Activated T-helper 17 cell treated with anti-CD3 and anti-CD28 coated beads, Interleukin-2, amount 50 U/mL, for 72 hours (primary cell): Measurements from ENCODE around the gene TNS4. TPM values are rescaled to one million over a fixed set of nuclear protein-coding genes. Genes with fewer than 3 reads are reported as not detected.
A peak's percentile ranks its signal among the peaks of the same experiment; 100 is the strongest.
"Not testable (repeated sequence)": the region's sequence is repeated elsewhere in the genome, so short reads cannot be mapped to it uniquely, and the experiment has no call there.

Source experiments
- ATAC-seq: fragments of 150-1000 bp; cut with Tn5 transposase; replicated peaks from 2 replicates; pipeline ENCODE4 v1.10.0; 2021; ENCODE audit warnings: mild to moderate bottlenecking, moderate library complexity
- H3K27ac Mint-ChIP-seq: one replicate; pipeline ENCODE4 v1.8.0; 2022; ENCODE audit warnings: mixed read lengths
- H3K27me3 Mint-ChIP-seq: one replicate; pipeline ENCODE4 v1.8.0; 2022; ENCODE audit warnings: mixed read lengths
- H3K36me3 Mint-ChIP-seq: one replicate; pipeline ENCODE4 v1.8.0; 2022; ENCODE audit warnings: low read depth, mild to moderate bottlenecking, mixed read lengths
- H3K4me1 Mint-ChIP-seq: one replicate; pipeline ENCODE4 v1.8.0; 2022; ENCODE audit warnings: mixed read lengths
- H3K4me3 Mint-ChIP-seq: one replicate; pipeline ENCODE4 v1.8.0; 2022; ENCODE audit warnings: mild to moderate bottlenecking, mixed read lengths
- H3K9me3 Mint-ChIP-seq: one replicate; pipeline ENCODE4 v1.8.0; 2022; ENCODE audit warnings: mixed read lengths
- total RNA-seq, 2 donors: library from RNA; stranded (reverse); gene quantifications; one replicate each; pipeline ENCODE4 v1.2.3, GENCODE V29; 2022

Gene TNS4, protein sequence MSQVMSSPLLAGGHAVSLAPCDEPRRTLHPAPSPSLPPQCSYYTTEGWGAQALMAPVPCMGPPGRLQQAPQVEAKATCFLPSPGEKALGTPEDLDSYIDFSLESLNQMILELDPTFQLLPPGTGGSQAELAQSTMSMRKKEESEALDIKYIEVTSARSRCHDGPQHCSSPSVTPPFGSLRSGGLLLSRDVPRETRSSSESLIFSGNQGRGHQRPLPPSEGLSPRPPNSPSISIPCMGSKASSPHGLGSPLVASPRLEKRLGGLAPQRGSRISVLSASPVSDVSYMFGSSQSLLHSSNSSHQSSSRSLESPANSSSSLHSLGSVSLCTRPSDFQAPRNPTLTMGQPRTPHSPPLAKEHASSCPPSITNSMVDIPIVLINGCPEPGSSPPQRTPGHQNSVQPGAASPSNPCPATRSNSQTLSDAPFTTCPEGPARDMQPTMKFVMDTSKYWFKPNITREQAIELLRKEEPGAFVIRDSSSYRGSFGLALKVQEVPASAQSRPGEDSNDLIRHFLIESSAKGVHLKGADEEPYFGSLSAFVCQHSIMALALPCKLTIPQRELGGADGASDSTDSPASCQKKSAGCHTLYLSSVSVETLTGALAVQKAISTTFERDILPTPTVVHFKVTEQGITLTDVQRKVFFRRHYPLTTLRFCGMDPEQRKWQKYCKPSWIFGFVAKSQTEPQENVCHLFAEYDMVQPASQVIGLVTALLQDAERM
- 10 to 100 TPM in 1 of 2 donors, 1 to 10 TPM in 1; 8.8 to 19.8 TPM for total RNA-seq

DNA sequence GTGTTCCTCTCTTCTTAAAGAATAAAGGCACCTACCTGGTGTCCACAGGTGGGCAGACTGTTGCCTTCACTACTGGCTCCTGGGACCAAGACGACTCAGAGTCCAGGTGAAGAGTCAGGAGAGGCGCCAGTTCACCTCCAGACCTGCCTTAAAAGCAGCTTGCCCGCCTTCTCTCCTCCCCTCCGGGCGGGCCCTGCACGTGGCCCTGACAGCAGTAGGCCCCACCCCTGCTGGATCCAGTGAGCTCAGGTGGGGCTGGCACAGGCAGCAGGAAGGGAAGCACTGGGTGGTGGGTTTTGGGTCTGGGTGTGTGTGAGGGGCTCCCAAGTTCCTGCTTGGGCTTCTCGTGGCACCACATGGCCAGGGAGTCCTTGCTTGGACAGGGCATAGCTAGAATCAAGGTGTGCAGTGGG, at the start of gene TNS4:
Gene TNS4 (minus strand): TSS at position 125 of the 413 bp plus-strand sequence. CDS start 5,198 bp downstream, outside the sequence.
- Mint-ChIP-seq H3K4me1 (no peaks in the 10 kb centered on the region), H3K9me3 (no peaks in the 10 kb centered on the region), H3K4me3 (no peak within 1 kb of the TSS), H3K27me3 (no peaks in the 10 kb centered on the region), H3K27ac (peak within 1 kb of the TSS; percentile 15), H3K36me3 (no peaks in the 10 kb centered on the region)
- ATAC-seq: no peak

DNA sequence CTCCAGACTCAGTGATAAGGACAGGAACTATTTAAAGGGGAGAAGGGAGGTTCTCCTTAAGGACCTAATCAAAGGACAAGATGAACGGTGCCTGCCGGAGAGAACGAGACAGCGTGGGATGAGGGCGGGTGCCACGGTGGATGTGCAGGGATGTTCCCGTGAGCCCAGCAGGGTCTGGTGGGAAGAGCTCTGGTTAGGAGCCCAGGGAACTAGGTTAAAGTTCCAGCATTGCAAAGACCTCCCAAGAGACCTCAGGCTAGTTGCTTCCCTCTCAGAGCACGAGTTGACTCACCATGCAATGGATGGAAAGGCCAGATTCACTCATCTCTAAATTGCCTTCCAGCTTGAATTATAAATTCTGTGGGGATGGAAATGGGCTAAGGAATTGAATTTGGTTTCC, 49.2 kb upstream of the TNS4 start:
- ATAC-seq: no peak
- Mint-ChIP-seq H3K4me1 (peaks cover 84% of the 10 kb centered on the region), H3K4me3 (peak overlapping the region; percentile 74), H3K9me3 (no peaks in the 10 kb centered on the region), H3K27ac (peak overlapping the region; percentile 88), H3K27me3 (no peaks in the 10 kb centered on the region), H3K36me3 (peaks cover 60% of the 10 kb centered on the region)

DNA sequence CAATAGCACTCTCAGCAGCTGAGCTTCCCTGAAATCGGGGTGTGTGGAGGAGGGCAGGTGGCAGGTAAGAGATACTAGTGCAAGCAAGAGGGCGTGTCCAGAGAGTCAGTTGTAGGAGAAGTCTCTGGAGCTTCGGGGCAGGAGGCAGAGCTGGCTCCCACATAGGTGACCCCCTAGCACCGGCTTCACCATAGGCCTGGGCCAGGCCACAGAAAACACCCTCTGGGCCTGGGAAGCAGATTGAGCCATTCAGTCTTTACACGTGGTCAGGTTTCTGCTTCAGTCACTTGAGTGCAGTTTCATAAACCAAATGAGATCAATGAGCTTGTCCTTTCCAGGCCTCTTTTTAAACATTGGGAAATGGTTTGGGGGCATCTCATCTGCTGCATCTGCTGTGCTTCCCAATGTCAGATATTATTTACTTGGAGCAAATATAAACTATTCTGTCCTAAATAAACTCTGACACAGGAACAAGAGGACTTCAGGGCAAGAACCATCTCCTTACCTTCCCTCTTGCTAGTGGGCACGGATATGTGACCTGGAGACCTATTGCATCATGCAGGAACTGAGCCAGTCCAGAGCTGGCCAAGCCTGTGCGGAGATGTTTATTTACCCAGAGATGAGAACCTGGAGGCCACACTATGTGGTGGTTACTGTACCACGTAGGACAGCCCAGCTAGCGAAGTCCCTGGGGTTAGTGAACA, 47.7 kb upstream of the TNS4 start:
- no peak for ATAC-seq
- Mint-ChIP-seq H3K4me1 (peaks cover 70% of the 10 kb centered on the region), H3K27me3 (no peaks in the 10 kb centered on the region), H3K9me3 (no peaks in the 10 kb centered on the region), H3K27ac (peak overlapping the region; percentile 88), H3K36me3 (peaks cover 45% of the 10 kb centered on the region), H3K4me3 (peak overlapping the region; percentile 54)

DNA sequence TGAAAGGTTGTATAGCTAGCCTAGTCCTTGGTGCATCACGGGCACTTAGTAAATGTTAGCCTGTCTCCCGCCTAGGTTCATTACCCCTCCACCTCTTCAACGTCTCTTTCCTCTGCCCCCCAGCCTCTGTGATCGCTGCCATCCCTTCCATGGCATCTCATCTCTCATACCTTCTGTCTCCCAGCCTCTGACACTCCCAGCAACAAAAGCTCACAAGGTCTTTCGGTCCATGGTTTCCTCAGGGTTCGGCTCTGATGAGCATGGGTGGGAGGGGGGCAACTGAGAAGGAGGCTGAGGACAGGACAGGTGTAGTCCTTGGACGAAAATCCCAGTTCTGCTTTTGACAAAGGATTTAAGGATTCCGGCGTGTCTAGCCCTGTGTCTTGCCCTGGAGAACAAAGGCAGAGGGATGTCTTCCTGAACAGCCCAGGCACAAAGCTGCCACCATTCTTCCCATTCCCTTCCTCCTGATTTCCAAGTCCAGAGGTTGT, 47.1 kb upstream of the TNS4 start:
- no peaks in the 10 kb centered on the region for H3K9me3 Mint-ChIP-seq
- H3K27ac Mint-ChIP-seq: peak overlapping the region; percentile 88
- ATAC-seq: no peak
- peaks cover 65% of the 10 kb centered on the region for H3K4me1 Mint-ChIP-seq
- H3K36me3 Mint-ChIP-seq: peaks cover 39% of the 10 kb centered on the region
- peak overlapping the region; percentile 54 for H3K4me3 Mint-ChIP-seq
- no peaks in the 10 kb centered on the region for H3K27me3 Mint-ChIP-seq

DNA sequence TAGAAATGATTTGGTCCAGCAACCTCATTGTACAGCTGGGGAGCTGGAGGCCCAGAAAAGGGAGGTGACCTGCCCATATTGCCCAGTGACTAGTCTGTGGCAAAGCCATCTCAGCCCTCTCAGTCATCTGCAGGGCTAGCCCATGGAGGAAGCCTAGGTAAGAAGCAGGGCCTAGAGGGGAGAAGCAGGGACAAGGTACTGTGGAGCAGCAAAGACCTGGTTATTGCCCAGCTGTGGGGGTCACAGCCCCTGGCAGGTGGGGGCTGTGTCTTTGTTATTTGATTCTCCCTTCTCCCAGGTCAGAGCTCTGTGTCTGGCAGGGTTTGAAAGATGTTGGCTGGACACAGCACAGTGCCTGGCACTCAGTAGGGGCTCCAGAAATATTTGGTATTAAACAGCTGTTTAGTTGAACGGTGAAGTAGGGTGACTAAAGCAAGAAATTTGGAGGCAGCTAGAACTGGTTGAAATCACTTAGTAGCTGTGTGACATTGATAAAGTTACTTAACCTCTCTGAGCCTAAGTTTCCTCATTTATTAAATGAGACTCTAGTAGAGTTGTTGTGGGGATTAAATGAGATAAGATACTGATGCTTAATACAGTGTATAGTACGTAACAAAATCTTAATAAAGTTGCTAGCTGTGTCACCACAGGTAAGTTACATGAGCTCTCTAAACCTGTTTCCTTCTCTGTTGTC, 46.5 kb upstream of the TNS4 start:
- Mint-ChIP-seq H3K27ac (peak overlapping the region; percentile 88), H3K4me1 (peaks cover 69% of the 10 kb centered on the region), H3K27me3 (no peaks in the 10 kb centered on the region), H3K9me3 (no peaks in the 10 kb centered on the region), H3K36me3 (peaks cover 33% of the 10 kb centered on the region), H3K4me3 (peak overlapping the region; percentile 54)
- peak; percentile 14 for ATAC-seq

DNA sequence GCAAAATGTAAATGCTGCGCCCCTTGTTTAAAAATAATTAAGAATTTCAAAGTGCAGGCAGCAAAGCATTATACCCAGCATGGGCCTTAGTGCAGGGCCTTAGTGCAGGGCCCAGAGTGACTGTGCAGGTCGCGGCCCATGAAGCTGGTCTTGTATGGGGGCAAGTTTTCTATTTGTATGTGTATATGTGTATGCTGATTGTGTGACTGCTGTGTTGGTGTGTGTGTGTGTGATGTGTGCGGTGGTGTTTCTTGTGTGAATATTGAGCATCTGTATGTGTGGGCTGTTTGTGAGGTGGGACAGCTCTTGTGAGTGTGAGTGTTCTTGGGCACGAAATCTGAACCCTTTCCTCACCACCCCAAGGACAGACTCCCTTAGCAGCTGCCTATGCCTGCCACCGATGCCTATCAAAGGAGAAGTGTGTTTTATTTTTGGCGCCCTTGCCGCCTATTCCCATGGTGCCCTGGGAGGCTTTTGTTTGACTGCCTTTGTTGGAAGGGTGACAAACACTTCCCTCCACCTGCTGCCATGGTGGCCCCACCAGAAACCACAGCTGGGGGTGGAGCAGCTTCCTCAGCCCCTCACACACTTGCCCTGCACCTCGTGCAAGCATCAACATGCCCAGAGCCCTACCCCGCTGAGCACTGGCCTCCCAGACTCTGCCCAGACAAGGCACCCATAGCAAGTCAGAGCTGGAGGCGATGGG, 45.8 kb upstream of the TNS4 start:
- no peaks in the 10 kb centered on the region for H3K27me3 Mint-ChIP-seq
- H3K4me1 Mint-ChIP-seq: peaks cover 67% of the 10 kb centered on the region
- no peaks in the 10 kb centered on the region for H3K9me3 Mint-ChIP-seq
- peak overlapping the region; percentile 54 for H3K4me3 Mint-ChIP-seq
- peaks cover 32% of the 10 kb centered on the region for H3K36me3 Mint-ChIP-seq
- no peak for ATAC-seq
- peak overlapping the region; percentile 88 for H3K27ac Mint-ChIP-seq

DNA sequence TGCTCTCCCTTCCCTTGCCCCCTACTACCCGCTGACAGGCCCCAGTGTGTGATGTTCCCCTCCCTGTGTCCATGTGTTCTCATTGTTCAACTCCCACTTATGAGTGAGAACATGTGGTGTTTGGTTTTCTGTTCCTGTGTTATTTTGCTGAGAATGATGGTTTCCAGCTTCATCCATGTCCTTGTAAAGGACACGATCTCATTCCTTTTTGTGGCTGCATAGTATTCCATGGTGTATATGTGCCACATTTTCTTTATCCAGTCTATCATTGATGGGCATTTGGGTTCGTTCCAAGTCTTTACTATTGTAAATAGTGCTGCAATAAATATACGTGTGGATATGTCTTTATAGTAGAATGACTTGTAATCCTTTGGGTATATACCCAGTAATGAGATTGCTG, 45.1 kb upstream of the TNS4 start:
- H3K9me3 Mint-ChIP-seq, H3K27me3 Mint-ChIP-seq, H3K4me3 Mint-ChIP-seq, ATAC-seq, H3K27ac Mint-ChIP-seq: not testable (repeated sequence)
- Mint-ChIP-seq H3K4me1 (peaks cover 69% of the 10 kb centered on the region), H3K36me3 (peaks cover 33% of the 10 kb centered on the region)

DNA sequence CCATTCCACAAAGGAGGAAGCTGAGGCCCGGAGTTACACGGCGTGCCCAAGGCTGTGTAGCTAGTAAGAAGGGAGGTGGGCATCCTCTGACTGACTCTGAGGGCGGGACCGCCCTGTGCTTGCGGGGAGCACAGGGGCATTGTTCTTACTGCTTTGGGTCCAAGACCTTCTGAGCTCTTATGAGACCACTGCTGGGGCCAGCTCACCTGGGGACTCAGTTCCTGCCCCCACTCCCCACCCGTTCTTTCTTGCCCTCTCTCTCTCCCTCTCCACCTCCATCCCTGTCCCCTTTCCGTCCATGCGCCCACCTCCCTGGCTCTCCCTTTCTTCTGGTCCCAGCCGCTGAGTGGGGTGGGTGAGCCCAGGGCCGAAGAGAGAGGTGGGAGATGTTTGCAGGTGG, 44.2 kb upstream of the TNS4 start:
- Mint-ChIP-seq H3K4me3 (no peak overlapping the region), H3K4me1 (peaks cover 72% of the 10 kb centered on the region), H3K27me3 (no peaks in the 10 kb centered on the region), H3K36me3 (peaks cover 33% of the 10 kb centered on the region), H3K27ac (peak overlapping the region; percentile 47), H3K9me3 (no peaks in the 10 kb centered on the region)
- no peak for ATAC-seq

DNA sequence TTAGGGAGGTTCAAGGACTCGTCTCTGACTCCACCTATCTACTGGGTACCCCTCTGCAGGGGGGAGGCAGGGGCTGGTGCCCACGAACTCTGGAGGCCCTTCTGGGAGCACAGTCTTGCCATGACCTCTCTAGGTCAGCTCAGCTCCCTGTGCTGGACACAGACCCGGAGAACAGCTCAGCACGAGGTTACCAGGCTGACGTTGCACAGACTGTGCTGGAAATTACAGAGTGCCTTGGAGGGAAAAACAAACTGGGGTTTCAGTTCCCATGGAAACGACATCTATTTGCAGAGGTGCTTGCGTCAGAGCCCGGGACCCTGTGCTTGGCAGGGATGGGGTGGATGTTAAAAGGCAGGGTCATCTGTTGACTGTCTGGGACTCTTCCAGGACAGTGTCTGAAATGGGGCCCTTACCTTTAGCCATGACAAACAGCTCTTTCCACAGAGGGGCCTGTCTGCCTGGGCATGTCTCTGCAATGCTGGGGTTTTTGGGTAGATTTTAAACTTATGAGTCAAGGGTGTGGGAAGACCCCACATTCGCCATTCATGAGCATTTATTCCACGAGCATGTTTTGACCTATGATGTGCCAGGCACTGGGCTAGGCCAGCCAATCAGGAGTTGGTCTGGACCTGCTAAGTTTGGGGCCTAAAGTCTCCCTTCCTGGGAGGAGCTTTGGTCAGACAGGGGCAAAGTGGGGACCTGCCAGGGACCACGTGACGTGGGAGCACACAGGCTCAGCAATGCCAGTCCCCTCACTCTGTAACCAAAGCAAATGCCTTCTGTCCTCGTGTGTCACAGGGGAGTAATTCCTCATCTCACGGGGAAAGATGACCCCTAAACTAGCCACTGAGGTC, 41.4 kb upstream of the TNS4 start:
- H3K4me1 Mint-ChIP-seq: peaks cover 61% of the 10 kb centered on the region
- peak overlapping the region; percentile 94 for H3K4me3 Mint-ChIP-seq
- peak; percentile 57 for ATAC-seq
- peak overlapping the region; percentile 100 for H3K27ac Mint-ChIP-seq
- H3K27me3 Mint-ChIP-seq: no peaks in the 10 kb centered on the region
- no peaks in the 10 kb centered on the region for H3K9me3 Mint-ChIP-seq
- H3K36me3 Mint-ChIP-seq: peaks cover 21% of the 10 kb centered on the region

DNA sequence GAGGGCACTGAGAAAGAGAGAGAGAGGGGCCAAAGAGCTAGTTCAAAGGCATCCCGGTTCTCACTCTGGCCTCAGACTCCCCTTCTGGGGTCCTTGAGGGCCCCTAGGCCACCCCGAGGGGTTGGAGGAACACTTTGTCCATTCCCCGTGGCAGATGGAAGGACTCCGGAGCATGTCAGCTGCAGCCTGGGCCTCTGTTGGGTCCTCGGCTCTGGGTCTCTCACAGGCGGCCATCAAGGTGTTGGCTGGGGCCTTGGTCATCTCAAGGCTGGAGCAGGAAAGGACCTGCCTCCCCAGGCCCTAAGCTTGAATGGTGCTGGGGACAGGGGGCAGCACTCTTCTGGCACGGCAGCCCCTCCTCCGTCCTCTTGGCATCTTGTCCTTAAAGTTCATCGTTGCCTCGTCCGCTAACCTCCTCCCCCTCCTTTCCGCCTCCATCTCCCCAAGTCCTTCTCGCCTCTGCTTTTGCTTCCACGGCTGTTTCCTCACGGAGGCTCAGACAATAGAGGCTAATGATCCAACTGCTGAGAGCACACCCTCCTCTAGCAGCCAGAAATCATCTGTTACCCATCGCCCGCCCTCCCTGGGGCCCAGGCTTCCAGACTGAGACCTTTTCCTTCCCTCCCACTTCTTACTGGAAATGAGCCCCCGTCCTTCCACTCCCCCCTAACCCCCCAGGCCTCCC, 40.6 kb upstream of the TNS4 start:
- Mint-ChIP-seq H3K36me3 (peaks cover 21% of the 10 kb centered on the region), H3K4me3 (peak overlapping the region; percentile 94), H3K4me1 (peaks cover 61% of the 10 kb centered on the region), H3K27ac (peak overlapping the region; percentile 100), H3K9me3 (no peaks in the 10 kb centered on the region), H3K27me3 (no peaks in the 10 kb centered on the region)
- no peak for ATAC-seq

DNA sequence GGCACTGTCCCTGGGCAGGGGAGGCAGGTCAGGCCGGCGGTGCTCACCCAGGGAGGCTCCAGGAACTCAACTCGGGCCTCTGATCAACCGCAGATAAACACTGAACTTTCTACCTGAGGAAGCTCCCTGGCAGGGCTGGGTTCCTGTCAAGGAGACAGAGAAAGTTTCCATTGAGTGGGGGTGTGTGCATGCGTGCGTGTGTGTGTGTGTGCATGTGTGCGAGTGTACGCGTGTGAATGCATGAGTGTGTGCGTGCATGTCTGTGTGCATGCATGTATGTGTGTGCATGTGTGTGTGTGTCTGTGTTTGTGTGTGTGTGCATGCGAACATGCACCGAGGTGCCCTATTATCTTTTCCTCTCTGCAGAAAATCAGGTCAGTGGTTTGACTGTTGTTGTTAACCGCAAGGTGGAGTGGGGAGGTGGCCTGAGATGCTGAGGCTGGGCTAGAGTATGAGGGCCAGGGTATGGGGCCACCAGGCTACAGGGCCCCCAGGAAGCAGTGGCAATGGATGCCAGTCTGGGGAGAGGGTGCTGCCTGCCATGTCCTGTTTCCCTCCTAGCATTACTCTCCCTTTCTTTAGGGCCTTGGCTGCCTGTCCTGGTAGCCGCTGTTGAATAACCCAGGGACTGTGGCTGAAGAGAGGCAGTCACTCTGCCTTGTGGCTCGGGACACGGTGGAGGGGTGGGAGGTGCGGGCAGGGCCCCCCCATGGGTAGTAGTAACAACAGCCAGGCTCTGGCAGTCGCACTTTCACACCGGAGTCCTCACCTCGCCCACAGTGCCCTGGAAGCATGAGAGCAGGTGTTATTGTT, 39.8 kb upstream of the TNS4 start:
- Mint-ChIP-seq H3K9me3 (no peaks in the 10 kb centered on the region), H3K4me1 (peaks cover 57% of the 10 kb centered on the region), H3K36me3 (peaks cover 21% of the 10 kb centered on the region), H3K27me3 (no peaks in the 10 kb centered on the region), H3K27ac (peak overlapping the region; percentile 100), H3K4me3 (peak overlapping the region; percentile 94)
- ATAC-seq: peak; percentile 53

DNA sequence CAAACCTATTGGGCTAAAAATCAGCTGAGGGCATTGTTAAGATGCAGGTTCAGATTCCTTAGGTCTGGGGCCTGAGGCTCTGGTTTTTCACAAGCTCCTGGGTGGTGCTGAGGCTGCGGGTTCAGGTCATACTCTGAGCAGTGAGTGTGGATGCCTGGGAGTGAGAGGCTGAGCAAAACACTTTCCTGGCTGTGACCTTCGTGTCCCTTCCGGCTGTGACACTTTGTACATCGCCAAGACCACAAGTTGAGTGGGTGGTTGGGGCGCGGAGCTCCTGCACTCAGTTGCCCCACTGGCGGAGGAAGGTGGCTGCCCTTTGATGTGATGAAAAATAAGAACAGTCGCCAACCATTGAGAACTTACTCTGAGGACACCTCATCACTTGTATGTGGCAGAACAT, 39.0 kb upstream of the TNS4 start:
- ATAC-seq: peak; percentile 62
- H3K27me3 Mint-ChIP-seq: no peaks in the 10 kb centered on the region
- H3K4me3 Mint-ChIP-seq: peak overlapping the region; percentile 94
- H3K27ac Mint-ChIP-seq: peak overlapping the region; percentile 100
- H3K9me3 Mint-ChIP-seq: no peaks in the 10 kb centered on the region
- peaks cover 21% of the 10 kb centered on the region for H3K36me3 Mint-ChIP-seq
- H3K4me1 Mint-ChIP-seq: peaks cover 56% of the 10 kb centered on the region
